ENCODE results near the gene GEMIN5. TPM values are rescaled to one million over a fixed set of nuclear protein-coding genes. Genes with fewer than 3 reads are reported as not detected.

GEMIN5 gene
- total and polyA plus RNA-seq, 2 of the 13 experiments (the other 11 are each of a cell fraction or from before 2014, with no cell fraction given): 6.6 to 28.6 TPM

GRCh38 chr5:154940772-154941620 is 3.0 kb upstream of the GEMIN5 start, which contains the start of gene MRPL22 (continued):
- TF ChIP-seq FUBP1 (CRISPR knock-in tag; IDR thresholded peaks at IDR 0.05; ENCODE audit: borderline replicate concordance) (no peak; the same call in 1 of the 2 replicates), POGZ (CRISPR knock-in tag; IDR thresholded peaks at IDR 0.05) (peak; percentile 90), ZBTB37 (CRISPR knock-in tag; IDR thresholded peaks at IDR 0.05) (no peak), PAXIP1 (CRISPR knock-in tag; conservative IDR thresholded peaks at IDR 0.05) (peak; percentile 31), MYPOP (CRISPR knock-in tag; IDR thresholded peaks at IDR 0.05) (peak; percentile 70), MAX (IDR thresholded peaks at IDR 0.05) (peak; percentile 76), HOXA5 (CRISPR knock-in tag; IDR thresholded peaks at IDR 0.05) (0 out of 2 replicates have a peak, but pooled peaks have one; percentile 41), GATAD1 (CRISPR knock-in tag; IDR thresholded peaks at IDR 0.05) (peak; percentile 96), RXRA (CRISPR knock-in tag; IDR thresholded peaks at IDR 0.05) (0 out of 2 replicates have a peak, but pooled peaks have one; percentile 20), ZNF83 (CRISPR knock-in tag; IDR thresholded peaks at IDR 0.05; ENCODE audit: borderline replicate concordance) (no peak), ZNF276 (CRISPR knock-in tag; IDR thresholded peaks at IDR 0.05; ENCODE audit: low read depth) (0 out of 2 replicates have a peak, but pooled peaks have one; percentile 68), ZNF687 (CRISPR knock-in tag; IDR thresholded peaks at IDR 0.05) (peak; percentile 96)

All from HepG2 (cell line).